ENCODE data around the gene RAB6B. TPM values are rescaled to one million over a fixed set of nuclear protein-coding genes. Genes with fewer than 3 reads are reported as not detected.
A peak's percentile ranks its signal among the peaks of the same experiment; 100 is the strongest.

RAB6B gene
- total and polyA plus RNA-seq, 2 experiments from 2014 or later = 1.2 to 3.9 TPM

GRCh38 chr3:133830071-133830470, 65.6 kb downstream of the RAB6B start (continued):
- TF ChIP-seq EZH2phosphoT487 (IDR thresholded peaks at IDR 0.05; ENCODE audit: unreplicated experiment) = no peak
- TF ChIP-seq ETS1 (IDR thresholded peaks at IDR 0.05) = no peak
- TF ChIP-seq ZNF462 (CRISPR knock-in tag; IDR thresholded peaks at IDR 0.05) = no peak

DNA sequence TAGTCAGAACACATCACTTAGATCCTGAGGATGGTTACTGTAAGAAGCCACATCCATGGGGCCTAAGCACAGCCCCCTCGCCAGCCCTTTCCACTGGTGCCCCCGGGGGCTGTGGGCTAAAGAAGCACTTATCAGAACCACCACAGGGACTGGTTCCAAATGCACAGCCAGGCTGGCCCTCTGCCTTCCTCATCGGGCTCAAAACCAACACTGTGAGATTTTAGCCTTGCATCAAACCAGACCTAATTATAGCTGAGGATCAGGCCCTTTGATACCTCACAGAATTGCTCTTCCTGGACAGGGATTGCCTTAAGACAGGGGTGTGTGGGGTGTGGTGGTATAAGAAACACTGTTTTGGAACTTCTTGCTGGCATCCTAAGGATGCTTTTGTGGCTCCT, 66.4 kb downstream of the RAB6B start:
- Histone ChIP-seq H3K4me3 (no peak overlapping the region), H3K27ac (ENCODE audit: low read depth) (peak overlapping the region; percentile 39; the same call in 1 of the 2 replicates), H2AFZ (no peak overlapping the region), H3K9me2 (ENCODE audit: insufficient read depth) (no peaks in the 10 kb centered on the region), H4K20me1 (replicated peaks; ENCODE audit: insufficient read depth) (no peaks in the 10 kb centered on the region), H3K27me3 (ENCODE audit: insufficient read depth) (no peaks in the 10 kb centered on the region), H3K36me3 (ENCODE audit: insufficient read depth) (no peaks in the 10 kb centered on the region), H3K79me2 (replicated peaks; ENCODE audit: insufficient read depth) (no peaks in the 10 kb centered on the region), H3K4me2 (no peak overlapping the region), H3F3A (replicated peaks; ENCODE audit: low read depth) (no peaks in the 10 kb centered on the region), H3K4me1 (ENCODE audit: insufficient read depth) (no peaks in the 10 kb centered on the region)
- Mint-ChIP-seq H3K9me3 (no peaks in the 10 kb centered on the region), H3K27ac (no peak overlapping the region), H3K27me3 (ENCODE audit: insufficient read depth, low read depth, poor library complexity) (peaks cover 3% of the 10 kb centered on the region), H3K4me3 (no peak overlapping the region), H3K36me3 (ENCODE audit: low read depth) (peaks cover 16% of the 10 kb centered on the region), H3K4me1 (peaks cover 3% of the 10 kb centered on the region; the same call in 1 of the 3 replicates)
- ATAC-seq (no peak), DNase-seq (ENCODE audit: low spot score) (no peak)
- TF ChIP-seq REST (IDR thresholded peaks at IDR 0.05; ENCODE audit: unreplicated experiment) (no peak), ETS1 (IDR thresholded peaks at IDR 0.05) (no peak), JUNB (IDR thresholded peaks at IDR 0.05; ENCODE audit: unreplicated experiment) (no peak), CREB1 (CRISPR knock-in tag; IDR thresholded peaks at IDR 0.05; ENCODE audit: low read depth) (no peak), ZNF114 (CRISPR knock-in tag; IDR thresholded peaks at IDR 0.05) (no peak), STAT1 (IDR thresholded peaks at IDR 0.05; ENCODE audit: unreplicated experiment) (no peak), EZH2 (IDR thresholded peaks at IDR 0.05; ENCODE audit: low read depth, unreplicated experiment) (no peak)
